ENCODE data around the gene KLF6. TPM values are rescaled to one million over a fixed set of nuclear protein-coding genes. Genes with fewer than 3 reads are reported as not detected.

The KLF6 gene
- total and polyA plus RNA-seq, 2 donors (not counting 3 experiments of a cell fraction or from before 2014, with no cell fraction given) = 183 to 307 TPM

- no peak overlapping the region for H3K4me3 ChIP-seq (replicated peaks in 1 of 3; ENCODE audit: insufficient read depth in 1 of 3, low read depth in 1 of 3, low read length in 3 of 3)
- CTCF ChIA-PET = interaction anchor here (1.1 to 2.5 kb wide), 6 partner anchors 23 to 994 kb away, joined by 3 to 23 read pairs (median 6); no protein-coding TSS in a partner anchor
Measured at GRCh38 chr10:3776796-3777571, 8.0 kb downstream of the KLF6 start.

More at GRCh38 chr10:3776796-3777571, 8.0 kb downstream of the KLF6 start:
- H3K36me3 ChIP-seq (ENCODE audit: control insufficient read depth in 2 of 2, extremely low read depth in 1 of 2, insufficient read depth in 2 of 2, low read length in 2 of 2) = peaks cover 32 to 47% of the 10 kb centered on the region in 2 experiments
- no TSS peak for BruUV-seq (replicated peaks)
- peaks cover 55% of the 10 kb centered on the region for H3K4me1 ChIP-seq (ENCODE audit: control insufficient read depth, extremely low read depth, insufficient read depth, low read length)
- no peak for TF ChIP-seq MAX (IDR thresholded peaks at IDR 0.05; ENCODE audit: insufficient read depth, insufficient read length)
- no peak for TF ChIP-seq MYC (IDR thresholded peaks at IDR 0.05; ENCODE audit: low read depth, low read length)
- TF ChIP-seq GATA2 (IDR thresholded peaks at IDR 0.05; ENCODE audit: insufficient read depth, insufficient read length, low read depth, low read length) = no peak
- peak; percentile 27 for TF ChIP-seq POLR2AphosphoS5 (IDR thresholded peaks at IDR 0.05; ENCODE audit: insufficient read depth, low read depth, low read length)
- TF ChIP-seq EZH2 (IDR thresholded peaks at IDR 0.05; ENCODE audit: borderline replicate concordance, low read depth, low read length, severe bottlenecking) = no peak
- no peak for TF ChIP-seq CTCF (IDR thresholded peaks at IDR 0.05; ENCODE audit: extremely low read depth in 1 of 2, insufficient read depth in 1 of 2, low read depth in 1 of 2, low read length in 2 of 2)
- peak; percentile 40 for TF ChIP-seq FOS (IDR thresholded peaks at IDR 0.05; ENCODE audit: borderline replicate concordance, insufficient read depth, low read length)
- peak; percentile 37 for TF ChIP-seq POLR2A (IDR thresholded peaks at IDR 0.05; ENCODE audit: low read depth, low read length)
- no peak for TF ChIP-seq JUN (IDR thresholded peaks at IDR 0.05; ENCODE audit: borderline replicate concordance, insufficient read depth, insufficient read length, low read depth)
- DNase-seq (ENCODE audit: low read depth, low spot score) = peak; percentile 78
- H3K27me3 ChIP-seq (ENCODE audit: control insufficient read depth in 2 of 2, insufficient read depth in 2 of 2, low read length in 2 of 2) = no peaks in the 10 kb centered on the region
- dilution Hi-C loops (cut with MboI; ENCODE audit: extremely low pct_ligation_motif_present, low sequenced_read_pairs) (no loop called here), intact Hi-C loops (cut with micrococcal nuclease) (loop anchor here (1.0 kb wide), 2 partner anchors 310 to 322 kb away; no protein-coding TSS in a partner anchor)
- no peaks in the 10 kb centered on the region for H4K20me1 ChIP-seq (replicated peaks; ENCODE audit: control insufficient read depth, extremely low read depth, insufficient read depth, low read length)
- POLR2A ChIA-PET = interaction anchor here (0.7 to 2.6 kb wide), 3 partner anchors 8 to 1005 kb away, joined by 3 to 13 read pairs (median 4); partner anchors contain the start of gene KLF6
- peak overlapping the region; percentile 15 for H3K9ac ChIP-seq (replicated peaks; ENCODE audit: extremely low read depth, insufficient read depth, low read length)
- no peaks in the 10 kb centered on the region for H3K9me1 ChIP-seq (replicated peaks; ENCODE audit: control insufficient read depth, extremely low read depth, insufficient read depth, low read length)
- H3K27ac ChIP-seq (ENCODE audit: insufficient read depth, low read depth, low read length) = peak overlapping the region; percentile 36
- FAIRE-seq = no peak
- peaks cover 44% of the 10 kb centered on the region for H3K79me2 ChIP-seq (ENCODE audit: control insufficient read depth, insufficient read depth, low read length)
- H3K4me2 ChIP-seq (ENCODE audit: insufficient read depth, low read length) = peak overlapping the region; percentile 27
- H3K9me3 ChIP-seq (replicated peaks; ENCODE audit: control insufficient read depth, insufficient read depth, low read length) = no peaks in the 10 kb centered on the region
- H2AFZ ChIP-seq (ENCODE audit: low read depth, low read length) = no peak overlapping the region

All from endothelial cell of umbilical vein (primary cell).